NCI-H1105 (cell line): ENCODE results near the gene USP43.

Experiments
- DNase-seq: peaks from one replicate; lab custom pipeline; 2025; lab: John Stamatoyannopoulos, UW

Gene USP43

DNA sequence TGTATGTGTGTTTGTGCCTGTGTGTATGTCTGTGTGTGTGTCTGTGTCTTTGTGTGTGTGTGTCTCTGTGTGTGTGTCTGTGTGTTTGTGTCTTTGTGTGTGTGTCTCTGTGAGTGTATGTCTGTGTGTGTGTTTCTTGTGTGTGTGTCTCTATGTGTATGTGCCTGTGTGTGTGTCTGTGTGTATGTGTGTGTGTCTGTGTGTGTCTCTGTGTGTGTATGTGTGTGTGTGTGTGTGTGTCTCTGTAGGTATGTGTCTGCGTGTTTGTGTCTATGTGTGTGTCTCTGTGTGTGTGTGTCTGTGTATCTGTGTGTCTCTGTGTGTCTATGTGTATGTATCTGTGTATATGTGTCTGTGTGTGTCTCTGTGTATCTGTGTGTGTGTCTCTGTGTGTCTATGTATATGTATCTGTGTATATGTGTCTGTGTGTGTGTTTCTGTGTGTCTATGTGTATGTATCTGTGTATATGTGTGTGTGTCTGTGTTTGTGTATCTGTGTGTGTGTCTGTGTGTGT, 70.2 kb downstream of the USP43 start:
- DNase-seq, result no peak

DNA sequence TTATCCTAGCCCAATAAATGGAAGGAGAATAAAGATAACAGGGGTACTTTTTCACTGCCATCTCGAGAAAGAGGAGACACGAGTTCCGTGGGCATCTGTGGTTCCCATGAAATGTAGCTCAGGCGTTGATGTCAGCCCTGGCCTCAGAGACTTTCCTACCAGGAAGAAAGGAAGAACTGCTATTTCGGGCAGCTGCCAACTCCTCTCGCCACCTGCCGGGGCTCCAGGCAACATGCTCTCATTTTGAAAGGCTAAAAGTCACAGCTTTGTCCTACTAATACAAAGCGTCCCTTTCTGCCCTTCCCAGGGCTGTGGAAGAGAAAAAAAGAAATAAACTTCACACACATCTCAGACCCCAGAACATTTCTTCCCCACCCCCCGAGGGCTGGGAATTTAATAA, 80.3 kb downstream of the USP43 start:
- DNase-seq, result no peak

- DNase-seq, result no peak
Observed at GRCh38 chr17:9726291-9726690, 81.0 kb downstream of the USP43 start.

GRCh38 chr17:9728005-9728404, 82.7 kb downstream of the USP43 start:
- no peak for DNase-seq

DNA sequence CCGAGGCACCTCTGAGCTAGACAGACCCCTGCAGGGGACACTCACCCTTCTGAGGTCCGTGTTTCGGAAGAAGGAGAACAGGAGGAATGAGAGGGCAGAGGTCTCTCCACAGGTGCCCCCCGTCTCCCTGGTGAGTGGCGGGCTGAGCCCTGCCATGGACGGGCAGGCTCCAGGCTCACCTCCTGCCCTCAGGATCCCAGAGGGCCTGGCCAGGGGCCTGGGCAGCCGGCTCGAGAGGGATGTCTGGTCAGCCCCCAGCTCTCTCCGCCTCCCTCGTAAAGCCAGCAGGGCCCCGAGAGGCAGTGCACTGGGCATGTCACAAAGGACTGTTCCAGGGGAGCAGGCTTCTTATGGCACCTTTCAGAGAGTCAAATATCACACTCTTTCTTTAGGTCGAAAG, 83.2 kb downstream of the USP43 start:
- DNase-seq, result no peak

DNA sequence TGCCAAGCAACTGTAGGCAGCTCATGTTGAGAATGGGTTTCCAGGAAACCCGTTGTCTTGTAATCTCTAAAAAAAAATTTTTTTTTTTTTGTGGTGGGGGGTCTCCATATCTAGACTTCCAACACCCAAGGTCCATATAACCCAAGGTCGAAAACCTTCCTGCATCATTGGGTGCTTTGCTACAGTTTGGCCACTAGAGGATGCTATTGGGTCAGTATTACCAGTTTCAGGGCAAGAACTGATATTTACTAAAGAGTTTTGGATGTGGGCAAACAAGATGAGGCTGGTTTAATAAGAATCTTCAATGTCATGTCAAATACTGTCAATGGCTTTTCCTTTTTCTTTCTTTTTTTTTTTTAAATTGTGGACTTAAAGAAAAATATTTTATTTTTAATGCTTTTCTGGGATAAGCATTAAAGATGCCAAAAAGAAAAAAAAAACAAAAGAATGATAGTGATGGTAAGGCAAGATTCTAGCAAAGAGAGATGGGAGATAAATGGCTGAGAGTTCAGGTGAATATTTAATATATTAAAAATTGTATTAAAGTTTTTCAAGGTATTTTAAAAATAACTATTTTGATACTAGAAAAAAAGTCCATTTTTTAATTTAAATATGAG, 83.8 kb downstream of the USP43 start:
- DNase-seq, result peak; percentile 10

GRCh38 chr17:9729735-9730420, 84.6 kb downstream of the USP43 start:
- no peak for DNase-seq

DNA sequence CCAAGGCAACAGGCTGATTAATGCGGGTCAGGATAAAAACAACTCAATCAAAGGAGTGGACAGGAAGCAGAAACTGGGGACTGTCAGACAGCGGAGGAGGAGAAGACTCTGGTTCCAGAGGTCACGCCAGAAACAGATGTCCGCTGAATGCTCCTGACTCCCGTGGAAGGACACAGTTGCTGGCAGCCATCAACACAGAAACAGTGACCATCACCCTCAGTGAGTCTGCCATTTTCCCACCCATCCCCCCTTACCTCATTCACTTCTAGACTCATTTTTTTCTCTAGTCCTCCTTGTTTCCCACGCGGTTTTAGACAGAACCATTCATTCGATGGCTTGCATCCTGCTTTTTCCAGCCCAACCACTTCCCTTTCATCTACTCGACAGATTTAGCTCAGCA, 105.2 kb downstream of the USP43 start:
- DNase-seq, result no peak

- DNase-seq, result no peak
Observed at GRCh38 chr17:9755083-9755482, 109.8 kb downstream of the USP43 start.

- DNase-seq, result no peak
Observed at GRCh38 chr17:9760266-9760665, 114.9 kb downstream of the USP43 start.

- no peak for DNase-seq
Observed at GRCh38 chr17:9763643-9764042, 118.3 kb downstream of the USP43 start.

DNA sequence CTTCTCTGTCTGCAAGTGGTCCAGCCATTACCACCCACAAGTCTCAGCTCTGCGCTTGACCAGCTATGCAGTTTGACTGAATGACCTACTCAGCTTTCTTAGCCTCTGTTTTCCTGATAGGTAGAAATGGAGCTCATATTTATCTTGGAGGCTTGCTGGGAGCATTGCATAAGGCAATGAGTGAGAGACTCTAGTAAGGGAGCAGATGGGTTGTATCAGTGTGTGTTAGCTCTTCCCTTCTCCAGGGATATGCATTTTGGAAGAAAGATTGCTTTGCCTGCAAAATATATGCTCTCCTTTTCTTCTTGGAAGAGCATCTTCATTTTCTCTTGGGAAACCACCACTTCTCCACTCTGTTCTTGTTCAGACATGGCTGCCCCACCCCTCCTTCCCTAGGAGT, 120.0 kb downstream of the USP43 start:
- DNase-seq, result no peak

GRCh38 chr17:9766970-9767369, 121.7 kb downstream of the USP43 start:
- DNase-seq, result no peak

DNA sequence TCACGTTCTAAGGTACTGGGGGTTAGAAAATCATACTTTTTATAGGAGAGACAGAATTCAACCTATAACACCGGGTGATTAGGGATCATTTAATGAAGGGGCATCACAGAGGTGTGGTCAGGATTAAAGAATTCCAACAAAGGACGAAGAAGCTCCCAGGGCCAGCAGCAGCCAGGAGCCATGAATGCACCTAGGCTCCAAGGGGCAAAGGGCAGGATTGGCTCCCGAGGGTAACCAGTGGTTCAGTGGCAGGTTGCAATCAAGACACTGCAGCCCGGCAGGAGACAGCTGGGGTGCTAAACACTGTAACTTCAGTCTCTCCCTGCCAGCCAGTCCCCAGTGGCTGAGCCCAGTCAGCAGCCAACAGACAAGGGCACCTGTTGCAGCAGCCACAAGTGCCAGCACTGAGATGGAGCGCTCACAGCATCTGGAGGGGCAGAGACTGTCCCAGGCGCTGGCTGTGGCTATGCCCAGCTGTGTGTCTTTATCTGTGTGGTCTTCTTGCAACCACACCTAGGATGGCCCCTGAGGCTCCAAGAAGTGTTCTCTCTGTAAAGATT, 122.2 kb downstream of the USP43 start:
- DNase-seq, result no peak

DNA sequence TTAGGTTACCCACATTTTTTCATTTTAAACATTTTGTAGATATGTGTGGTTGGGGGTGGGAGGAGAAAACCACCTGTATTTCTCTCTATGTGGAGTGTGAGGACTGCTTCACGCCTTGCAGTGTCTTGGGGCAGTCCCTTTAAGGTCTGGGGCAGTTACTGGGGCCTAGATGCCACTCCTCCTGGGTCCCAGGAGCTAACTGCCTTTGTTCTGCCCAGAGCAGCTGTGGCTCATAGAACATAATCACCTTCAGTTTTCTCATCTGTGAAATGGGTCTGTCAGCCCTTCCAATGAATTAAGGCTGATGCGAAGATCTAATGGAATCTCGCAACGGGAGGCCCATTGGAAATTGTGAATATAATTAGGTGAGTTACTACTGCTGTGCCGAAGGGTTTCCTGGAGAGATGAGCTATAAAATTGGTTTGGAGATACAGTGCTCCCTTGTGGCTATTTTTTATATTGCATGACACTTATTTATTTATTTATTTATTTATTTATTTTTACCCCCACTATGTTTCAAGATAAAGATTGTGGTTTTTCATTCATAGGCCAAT, 123.1 kb downstream of the USP43 start:
- DNase-seq, result no peak

- no peak for DNase-seq
Observed at GRCh38 chr17:9769036-9769695, 123.8 kb downstream of the USP43 start.

- DNase-seq, result no peak
Observed at GRCh38 chr17:9771465-9771864, 126.1 kb downstream of the USP43 start.

DNA sequence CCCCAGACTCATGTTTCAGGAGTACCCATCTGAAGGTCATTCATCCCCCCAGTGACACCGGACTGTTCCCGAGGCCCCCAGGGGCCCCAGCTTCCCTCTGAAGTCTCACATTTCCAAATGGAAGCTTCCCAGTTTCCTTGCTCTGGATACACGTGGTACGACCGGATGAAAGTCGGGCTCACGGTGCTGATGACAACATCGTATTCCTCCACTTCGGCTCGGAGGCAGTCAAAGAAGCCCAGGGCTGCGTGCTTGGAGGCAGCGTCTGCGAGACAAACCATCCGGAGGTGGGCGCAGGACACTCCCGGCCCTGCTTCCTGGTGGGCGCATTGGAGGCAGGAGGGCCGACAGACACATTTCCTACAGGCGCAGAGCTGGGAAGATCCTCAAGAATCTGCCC, 127.3 kb downstream of the USP43 start:
- DNase-seq, result no peak

GRCh38 chr17:9776911-9777310, 131.6 kb downstream of the USP43 start:
- DNase-seq, result no peak
